ENCODE results near the gene GTPBP8. TPM values are rescaled to one million over a fixed set of nuclear protein-coding genes. Genes with fewer than 3 reads are reported as not detected.

Gene GTPBP8
- polyA plus RNA-seq, 1 donor (not counting 4 experiments of a cell fraction or from before 2014, with no cell fraction given): 16.9 TPM

DNA sequence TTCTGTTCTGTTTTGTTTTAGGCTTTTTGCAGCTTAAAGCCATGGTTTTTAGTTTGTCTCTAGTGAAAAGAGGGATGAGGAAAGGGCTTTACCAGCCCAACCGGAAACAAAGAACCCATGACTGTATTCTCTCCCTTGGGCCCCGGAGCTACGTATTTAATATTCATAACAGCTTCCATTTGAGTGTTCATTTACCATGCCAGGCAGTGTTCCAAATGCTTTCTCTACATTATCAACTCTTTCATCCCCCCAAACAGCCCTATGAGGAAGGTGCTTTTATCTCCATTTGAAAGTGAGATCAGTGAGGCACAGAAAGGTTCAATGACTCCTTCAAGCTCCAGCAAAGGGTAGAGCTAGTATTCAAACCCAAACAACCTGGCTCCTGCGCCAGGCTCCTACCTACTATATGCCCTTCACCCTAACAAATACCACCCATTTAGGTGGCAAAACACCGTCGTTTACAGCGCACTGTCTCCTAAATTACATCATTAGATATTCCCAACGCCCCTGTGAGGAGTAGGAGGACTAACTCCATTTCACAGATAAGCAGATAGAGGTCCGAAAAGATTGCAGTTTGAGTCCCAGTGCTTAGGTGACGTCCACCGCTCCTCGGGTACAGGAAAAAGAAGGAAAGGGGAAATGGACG is 27.9 kb downstream of the GTPBP8 start:
- no peak for DNase-seq (ENCODE audit: low read depth, low spot score)
- FAIRE-seq: peak; percentile 46

GRCh38 chr3:113019182-113020137 is 28.7 kb downstream of the GTPBP8 start:
- peak overlapping the region; percentile 67 for H2AFZ ChIP-seq (ENCODE audit: control insufficient read depth, low read length)
- peak overlapping the region; percentile 91 to 99 (median 97) for H3K4me3 ChIP-seq (ENCODE audit: control insufficient read depth in 2 of 3, extremely low read depth in 1 of 3, insufficient read depth in 2 of 3, low read depth in 1 of 3, low read length in 3 of 3)
- FAIRE-seq: no peak
- H3K9me3 ChIP-seq (ENCODE audit: control insufficient read depth, low read depth, low read length): no peaks in the 10 kb centered on the region
- peak; percentile 42 for DNase-seq (ENCODE audit: low read depth, low spot score)
- no peaks in the 10 kb centered on the region for H4K20me1 ChIP-seq (ENCODE audit: control insufficient read depth, extremely low read depth, insufficient read depth, low read length)
- H3K27ac ChIP-seq (ENCODE audit: control insufficient read depth, insufficient read depth, low read length): peak overlapping the region; percentile 93
- peaks cover 22% of the 10 kb centered on the region for H3K4me1 ChIP-seq (ENCODE audit: control insufficient read depth, extremely low read depth, insufficient read depth, low read length)
- no peaks in the 10 kb centered on the region for H3K27me3 ChIP-seq (ENCODE audit: control insufficient read depth, extremely low read depth, insufficient read depth, low read length)
- H3K36me3 ChIP-seq (ENCODE audit: control insufficient read depth in 2 of 2, extremely low read depth in 1 of 2, insufficient read depth in 2 of 2, low read length in 2 of 2): peaks cover 6 to 10% of the 10 kb centered on the region in 2 experiments
- dilution Hi-C loops (cut with MboI; ENCODE audit: extremely low pct_ligation_motif_present, low sequenced_read_pairs): no loop called here
- peaks cover 46% of the 10 kb centered on the region for H3K79me2 ChIP-seq (ENCODE audit: control insufficient read depth, insufficient read depth, low read length)
- peak overlapping the region; percentile 95 for H3K4me2 ChIP-seq (ENCODE audit: control insufficient read depth, extremely low read depth, insufficient read depth, low read depth, low read length)
- no peak for TF ChIP-seq EZH2 (IDR thresholded peaks at IDR 0.05; ENCODE audit: low read length)
- H3K9ac ChIP-seq (ENCODE audit: control insufficient read depth, extremely low read depth, insufficient read depth, low read length): peak overlapping the region; percentile 92
- no peaks in the 10 kb centered on the region for H3K9me1 ChIP-seq (ENCODE audit: control insufficient read depth, extremely low read depth, insufficient read depth, low read length)

More for the DNA sequence above, 27.9 kb downstream of the GTPBP8 start:
- Histone ChIP-seq H3K27me3 (ENCODE audit: control insufficient read depth, extremely low read depth, insufficient read depth, low read length) (no peaks in the 10 kb centered on the region), H3K9me3 (ENCODE audit: control insufficient read depth, low read depth, low read length) (no peaks in the 10 kb centered on the region), H3K4me2 (ENCODE audit: control insufficient read depth, extremely low read depth, insufficient read depth, low read depth, low read length) (peak overlapping the region; percentile 95), H3K9ac (ENCODE audit: control insufficient read depth, extremely low read depth, insufficient read depth, low read length) (peak overlapping the region; percentile 92), H2AFZ (ENCODE audit: control insufficient read depth, low read length) (peak overlapping the region; percentile 62), H4K20me1 (ENCODE audit: control insufficient read depth, extremely low read depth, insufficient read depth, low read length) (no peaks in the 10 kb centered on the region), H3K79me2 (ENCODE audit: control insufficient read depth, insufficient read depth, low read length) (peaks cover 50% of the 10 kb centered on the region), H3K9me1 (ENCODE audit: control insufficient read depth, extremely low read depth, insufficient read depth, low read length) (no peaks in the 10 kb centered on the region), H3K36me3 (ENCODE audit: control insufficient read depth in 2 of 2, extremely low read depth in 1 of 2, insufficient read depth in 2 of 2, low read length in 2 of 2) (peaks cover 6 to 10% of the 10 kb centered on the region in 2 experiments), H3K27ac (ENCODE audit: control insufficient read depth, insufficient read depth, low read length) (peak overlapping the region; percentile 93), H3K4me3 (ENCODE audit: control insufficient read depth in 2 of 3, extremely low read depth in 1 of 3, insufficient read depth in 2 of 3, low read depth in 1 of 3, low read length in 3 of 3) (peak overlapping the region; percentile 91 to 99 (median 97)), H3K4me1 (ENCODE audit: control insufficient read depth, extremely low read depth, insufficient read depth, low read length) (peaks cover 22% of the 10 kb centered on the region)
- TF ChIP-seq CTCF (optimal IDR thresholded peaks at IDR 0.05 in 1 of 3, IDR thresholded peaks at IDR 0.05 in 1 of 3, conservative IDR thresholded peaks at IDR 0.05 in 1 of 3; ENCODE audit: extremely low read depth in 1 of 3, insufficient read depth in 2 of 3, low read length in 3 of 3): no peak
- TF ChIP-seq EZH2 (IDR thresholded peaks at IDR 0.05; ENCODE audit: low read length): no peak
- dilution Hi-C loops (cut with MboI; ENCODE audit: extremely low pct_ligation_motif_present, low sequenced_read_pairs): no loop called here

Data from keratinocyte (primary cell).